ENCODE measurements around the gene ZBTB2.

DNA sequence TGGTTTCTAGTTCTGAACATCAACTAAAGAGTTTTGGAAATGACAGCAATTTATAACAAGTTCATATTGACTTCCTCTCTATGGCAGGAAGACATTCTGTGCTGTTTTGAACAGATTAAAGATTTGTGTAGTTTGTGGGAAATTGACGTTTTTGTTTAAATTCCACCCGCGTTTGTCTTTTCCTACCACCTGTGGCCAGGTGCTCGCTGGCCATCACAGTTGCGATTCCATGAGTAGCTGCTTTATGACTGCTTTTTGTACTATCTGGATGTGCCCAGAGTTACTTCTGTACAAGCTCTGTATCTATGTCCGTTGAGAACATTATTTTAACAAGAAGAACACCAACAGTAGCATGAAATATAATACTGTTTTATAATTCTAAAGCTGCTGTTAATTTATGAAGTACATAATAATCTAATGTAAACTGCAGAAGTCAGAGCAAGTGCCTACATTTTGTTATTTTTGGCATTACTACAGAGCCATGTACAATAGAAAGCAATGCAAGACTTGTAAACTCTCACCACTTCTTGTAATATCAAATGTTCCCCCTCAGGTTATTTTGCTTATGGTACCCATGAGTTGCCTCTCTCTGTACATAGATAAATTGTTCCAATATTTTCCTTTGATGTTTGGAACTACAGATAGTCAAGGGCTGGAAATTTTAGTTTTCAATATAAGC lies 33.5 kb downstream of the ZBTB2 start:
- TF ChIP-seq, protein P1, sequence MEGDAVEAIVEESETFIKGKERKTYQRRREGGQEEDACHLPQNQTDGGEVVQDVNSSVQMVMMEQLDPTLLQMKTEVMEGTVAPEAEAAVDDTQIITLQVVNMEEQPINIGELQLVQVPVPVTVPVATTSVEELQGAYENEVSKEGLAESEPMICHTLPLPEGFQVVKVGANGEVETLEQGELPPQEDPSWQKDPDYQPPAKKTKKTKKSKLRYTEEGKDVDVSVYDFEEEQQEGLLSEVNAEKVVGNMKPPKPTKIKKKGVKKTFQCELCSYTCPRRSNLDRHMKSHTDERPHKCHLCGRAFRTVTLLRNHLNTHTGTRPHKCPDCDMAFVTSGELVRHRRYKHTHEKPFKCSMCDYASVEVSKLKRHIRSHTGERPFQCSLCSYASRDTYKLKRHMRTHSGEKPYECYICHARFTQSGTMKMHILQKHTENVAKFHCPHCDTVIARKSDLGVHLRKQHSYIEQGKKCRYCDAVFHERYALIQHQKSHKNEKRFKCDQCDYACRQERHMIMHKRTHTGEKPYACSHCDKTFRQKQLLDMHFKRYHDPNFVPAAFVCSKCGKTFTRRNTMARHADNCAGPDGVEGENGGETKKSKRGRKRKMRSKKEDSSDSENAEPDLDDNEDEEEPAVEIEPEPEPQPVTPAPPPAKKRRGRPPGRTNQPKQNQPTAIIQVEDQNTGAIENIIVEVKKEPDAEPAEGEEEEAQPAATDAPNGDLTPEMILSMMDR (conservative IDR thresholded peaks at IDR 0.05; ENCODE audit: low read length), result no peak
- no peak for TF ChIP-seq EZH2phosphoT487 (IDR thresholded peaks at IDR 0.05; ENCODE audit: borderline replicate concordance, low read depth, low read length)
